Mammary epithelial cell (primary cell): ENCODE measurements around the gene SPIN2A.

Experiments used
- CTCF ChIP-seq, 2 donors: IDR thresholded peaks in 1 of 2; conservative IDR thresholded peaks in 1 of 2; 2 replicates each; pipeline ENCODE4 v1.5.1; 2011 to 2012; ENCODE audit warnings: inconsistent platforms in 2 of 2, low read length in 2 of 2, mild to moderate bottlenecking in 2 of 2, control low read depth in 1 of 2, low read depth in 1 of 2; ENCODE audit not compliant: insufficient read depth in 1 of 2; ENCODE audit errors: extremely low read depth in 1 of 2
- EZH2 ChIP-seq: IDR thresholded peaks from 2 replicates; pipeline ENCODE4 v1.6.1; 2012; ENCODE audit warnings: low read length, inconsistent platforms, borderline replicate concordance

- TF ChIP-seq CTCF (conservative IDR thresholded peaks at IDR 0.05 in 1 of 2, IDR thresholded peaks at IDR 0.05 in 1 of 2; ENCODE audit: extremely low read depth in 1 of 2, insufficient read depth in 1 of 2, low read depth in 1 of 2, low read length in 2 of 2) (no peak), EZH2 (no peak)
Observed at GRCh38 chrX:57137501-57137900, 304 bp upstream of the SPIN2A start.
